ENCODE data around the gene OR2A14. TPM values are rescaled to one million over a fixed set of nuclear protein-coding genes. Genes with fewer than 3 reads are reported as not detected.

OR2A14 gene
- total RNA-seq, 1 experiment from 2014 or later, result not detected

- Mint-ChIP-seq H3K27me3 (ENCODE audit: low read depth) (no peaks in the 10 kb centered on the region; the same call in 1 of the 2 replicates), H3K4me3 (no peak overlapping the region)
These were observed 35.9 kb downstream of the OR2A14 start for GRCh38 chr7:144158861-144159260.

More at GRCh38 chr7:144158861-144159260, 35.9 kb downstream of the OR2A14 start:
- H4K20me1 ChIP-seq (ENCODE audit: control insufficient read depth, insufficient read depth, insufficient read length), result no peaks in the 10 kb centered on the region
- no peak overlapping the region for H3K4me2 ChIP-seq (ENCODE audit: insufficient read depth, insufficient read length, low read length)
- no peak overlapping the region for H4K5ac ChIP-seq (ENCODE audit: insufficient read length, low read depth, low read length)
- H2BK120ac ChIP-seq (ENCODE audit: low read depth, low read length, poor library complexity, severe bottlenecking), result no peak overlapping the region
- H2BK15ac ChIP-seq (ENCODE audit: low read depth, low read length), result no peak overlapping the region
- H3K18ac ChIP-seq (ENCODE audit: insufficient read length, low read depth, low read length), result no peak overlapping the region
- no peak overlapping the region for H2BK20ac ChIP-seq (ENCODE audit: low read depth, low read length, poor library complexity, severe bottlenecking)
- no peaks in the 10 kb centered on the region for H3K79me2 ChIP-seq (ENCODE audit: insufficient read depth, low read length)
- DNase-seq, result no peak
- H3K9me3 Mint-ChIP-seq, result no peaks in the 10 kb centered on the region
- no peaks in the 10 kb centered on the region for H3K4me1 Mint-ChIP-seq
- no peak overlapping the region for H2BK5ac ChIP-seq (ENCODE audit: insufficient read length, low read length)
- WGBS (ENCODE audit: extremely low coverage, insufficient read length, low lambda C conversion rate), result no CpG with 5 or more reads among the region's 1 CpG
- no peaks in the 10 kb centered on the region for H3K27me3 ChIP-seq (ENCODE audit: insufficient read depth, low read length)
- H3K23me2 ChIP-seq (ENCODE audit: insufficient read length, low read depth, low read length, poor library complexity, severe bottlenecking), result no peaks in the 10 kb centered on the region
- H3K27ac Mint-ChIP-seq, result no peak overlapping the region
- no peaks in the 10 kb centered on the region for H3K4me1 ChIP-seq (ENCODE audit: insufficient read depth, low read length)
- no peaks in the 10 kb centered on the region for H3K9me3 ChIP-seq (ENCODE audit: control insufficient read depth, low read depth, low read length)
- no peak overlapping the region for H3K9ac ChIP-seq (ENCODE audit: extremely low read depth, insufficient read length, low read length)
- no peak overlapping the region for H3K23ac ChIP-seq (ENCODE audit: insufficient read length, low read depth, low read length)
- no peak for TF ChIP-seq CTCF (conservative IDR thresholded peaks at IDR 0.05)
- H3K79me1 ChIP-seq (ENCODE audit: insufficient read depth, low read depth, low read length, poor library complexity, severe bottlenecking), result no peaks in the 10 kb centered on the region
- H4K91ac ChIP-seq (ENCODE audit: insufficient read length, low read depth, low read length), result no peak overlapping the region
- no peaks in the 10 kb centered on the region for H3K36me3 Mint-ChIP-seq (ENCODE audit: insufficient read depth in 1 of 3, low read depth in 3 of 3)
- H2BK12ac ChIP-seq (ENCODE audit: insufficient read length, low read depth, low read length), result no peak overlapping the region
- no peak overlapping the region for H2AK5ac ChIP-seq (ENCODE audit: insufficient read length, low read length)
- no peak overlapping the region for H3K4ac ChIP-seq (ENCODE audit: low read depth, low read length)
- H2AFZ ChIP-seq (ENCODE audit: low read length), result no peak overlapping the region
- no peak overlapping the region for H3K27ac ChIP-seq (ENCODE audit: insufficient read length, low read depth, low read length)
- no peak overlapping the region for H4K8ac ChIP-seq (replicated peaks; ENCODE audit: insufficient read length, low read depth, low read length)
- no peak overlapping the region for H3T11ph ChIP-seq (ENCODE audit: low read length)
- no peak overlapping the region for H3K14ac ChIP-seq (ENCODE audit: insufficient read depth, low read length)
- H3K56ac ChIP-seq (ENCODE audit: insufficient read length, low read depth, low read length), result no peak overlapping the region

Measured in H9 (cell line).